Glomerular visceral epithelial cell (primary cell): Measurements from ENCODE around the gene LAMTOR4.

Experiments used
- DNase-seq: peaks from one replicate; pipeline ENCODE4 v3.0.0-alpha.2; 2016; ENCODE audit errors: extremely low spot score

Gene LAMTOR4

GRCh38 chr7:100153708-100154535 lies 5.2 kb downstream of the LAMTOR4 start:
- DNase-seq: no peak

GRCh38 chr7:100154651-100155491 lies 6.2 kb downstream of the LAMTOR4 start:
- no peak for DNase-seq

- DNase-seq: no peak
These were observed 7.0 kb downstream of the LAMTOR4 start for GRCh38 chr7:100155553-100156317.

GRCh38 chr7:100156331-100157068 lies 7.8 kb downstream of the LAMTOR4 start:
- DNase-seq: no peak

DNA sequence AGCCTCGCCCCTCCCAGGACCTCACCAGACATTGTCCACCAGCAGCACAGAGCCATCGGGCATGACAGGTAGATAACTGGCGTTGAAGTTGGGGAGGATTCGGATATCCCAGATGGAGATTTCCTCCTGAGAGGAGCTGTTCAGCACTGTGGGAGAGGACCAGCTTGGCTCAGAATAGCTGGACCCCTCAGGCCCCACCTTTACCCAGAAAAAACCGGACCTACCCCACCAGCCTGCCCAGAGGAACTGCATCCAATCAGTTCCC lies 8.3 kb downstream of the LAMTOR4 start:
- DNase-seq: no peak

DNA sequence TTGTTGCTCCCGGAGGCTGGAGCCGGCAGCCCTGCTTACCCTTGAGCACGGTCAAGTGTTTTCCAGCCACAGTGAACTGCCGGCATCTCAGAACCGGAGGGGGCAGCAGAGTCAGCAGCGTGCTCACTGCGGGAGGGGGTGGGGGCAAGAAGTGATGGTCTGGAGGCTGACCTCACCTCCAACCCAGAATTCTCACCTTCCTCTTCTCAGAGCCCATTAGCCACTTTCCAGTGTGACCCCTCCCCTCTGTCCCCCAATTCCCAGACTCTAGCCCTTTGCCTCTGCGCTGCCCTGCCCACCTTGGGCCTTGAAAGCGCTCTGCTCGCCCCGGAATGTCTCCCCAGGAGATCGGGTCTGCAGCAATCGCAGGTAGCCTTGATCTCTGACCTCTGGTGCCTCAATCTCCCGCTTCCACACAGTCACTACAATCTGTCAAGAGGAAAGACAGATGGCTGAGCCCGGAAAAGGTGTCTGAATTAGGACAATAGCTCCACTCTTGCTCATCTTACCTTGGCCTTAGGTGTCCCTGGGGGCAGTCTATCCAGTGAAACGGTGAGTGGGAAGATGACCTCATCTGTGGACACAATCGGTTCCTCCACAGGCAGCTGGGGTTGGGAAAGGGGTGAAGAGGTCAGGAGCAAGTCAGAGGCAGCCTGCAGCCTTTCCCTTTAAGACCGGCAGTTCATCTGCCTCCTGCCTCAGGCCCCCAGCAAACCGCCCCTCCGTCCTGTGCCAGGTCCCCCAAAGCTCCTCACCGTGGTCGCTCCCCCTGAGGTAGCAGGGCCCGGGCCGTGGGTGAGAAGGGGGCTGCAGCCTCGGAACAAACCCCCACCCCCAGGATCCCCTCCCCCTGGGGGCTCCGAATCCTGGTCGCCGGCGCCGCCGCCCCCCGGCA lies 8.9 kb downstream of the LAMTOR4 start:
- peak; percentile 66 for DNase-seq

DNA sequence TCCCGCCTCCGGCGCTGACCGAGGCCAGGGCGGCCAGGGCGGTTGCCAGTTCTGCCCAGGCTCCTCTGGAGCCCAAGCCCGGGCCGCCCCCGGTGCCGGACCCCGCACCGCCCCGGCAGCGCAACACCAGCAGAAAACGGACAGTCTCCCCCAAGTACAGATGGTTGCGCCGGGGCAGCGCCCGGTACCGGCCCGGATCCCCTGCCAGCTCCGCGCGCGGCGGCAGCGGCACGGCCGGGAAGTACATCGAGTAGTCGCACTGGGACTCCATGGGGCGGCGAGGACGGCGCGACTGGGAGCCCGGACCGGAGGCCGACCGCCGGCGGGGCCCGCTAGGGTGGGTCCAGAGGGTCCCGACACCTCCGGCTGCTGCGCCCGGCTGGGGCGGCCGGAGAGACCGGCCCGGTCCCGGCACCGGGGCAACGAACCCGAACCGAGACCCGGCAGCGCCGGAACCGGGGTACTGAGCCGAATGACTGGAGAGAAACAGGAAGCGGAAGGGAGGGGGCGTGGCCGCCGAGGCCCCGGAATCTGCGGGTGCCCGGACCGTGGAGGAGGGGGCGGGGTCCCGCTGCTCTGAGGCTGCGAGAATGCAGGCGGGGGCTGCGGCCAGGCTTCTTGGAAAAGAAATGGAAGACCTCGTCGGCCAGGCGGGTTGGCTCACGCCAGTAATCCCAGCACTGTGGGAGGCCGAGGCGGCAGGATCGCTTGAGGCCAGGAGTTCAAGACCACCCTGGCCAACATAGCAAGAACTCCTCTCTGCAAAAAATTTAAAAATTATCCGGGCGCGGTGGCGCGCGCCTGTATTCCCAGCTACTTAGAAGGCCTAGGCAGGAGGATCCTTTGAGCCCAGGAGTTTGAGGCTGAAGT lies 9.7 kb downstream of the LAMTOR4 start, which contains the start of gene TRAPPC14:
TSS of gene TRAPPC14 (minus strand) at position 495 of the 870 bp plus-strand sequence. CDS start at position 271, 224 bp downstream.
- peak; percentile 84 for DNase-seq

GRCh38 chr7:100159099-100159623 lies 10.4 kb downstream of the LAMTOR4 start:
- DNase-seq: no peak

- DNase-seq: no peak
These were observed 11.3 kb downstream of the LAMTOR4 start for GRCh38 chr7:100160067-100160466.

GRCh38 chr7:100163006-100163531 lies 14.4 kb downstream of the LAMTOR4 start:
- DNase-seq: no peak

GRCh38 chr7:100163871-100164270 lies 15.2 kb downstream of the LAMTOR4 start:
- DNase-seq: no peak

GRCh38 chr7:100166317-100166940 lies 17.7 kb downstream of the LAMTOR4 start:
- no peak for DNase-seq

DNA sequence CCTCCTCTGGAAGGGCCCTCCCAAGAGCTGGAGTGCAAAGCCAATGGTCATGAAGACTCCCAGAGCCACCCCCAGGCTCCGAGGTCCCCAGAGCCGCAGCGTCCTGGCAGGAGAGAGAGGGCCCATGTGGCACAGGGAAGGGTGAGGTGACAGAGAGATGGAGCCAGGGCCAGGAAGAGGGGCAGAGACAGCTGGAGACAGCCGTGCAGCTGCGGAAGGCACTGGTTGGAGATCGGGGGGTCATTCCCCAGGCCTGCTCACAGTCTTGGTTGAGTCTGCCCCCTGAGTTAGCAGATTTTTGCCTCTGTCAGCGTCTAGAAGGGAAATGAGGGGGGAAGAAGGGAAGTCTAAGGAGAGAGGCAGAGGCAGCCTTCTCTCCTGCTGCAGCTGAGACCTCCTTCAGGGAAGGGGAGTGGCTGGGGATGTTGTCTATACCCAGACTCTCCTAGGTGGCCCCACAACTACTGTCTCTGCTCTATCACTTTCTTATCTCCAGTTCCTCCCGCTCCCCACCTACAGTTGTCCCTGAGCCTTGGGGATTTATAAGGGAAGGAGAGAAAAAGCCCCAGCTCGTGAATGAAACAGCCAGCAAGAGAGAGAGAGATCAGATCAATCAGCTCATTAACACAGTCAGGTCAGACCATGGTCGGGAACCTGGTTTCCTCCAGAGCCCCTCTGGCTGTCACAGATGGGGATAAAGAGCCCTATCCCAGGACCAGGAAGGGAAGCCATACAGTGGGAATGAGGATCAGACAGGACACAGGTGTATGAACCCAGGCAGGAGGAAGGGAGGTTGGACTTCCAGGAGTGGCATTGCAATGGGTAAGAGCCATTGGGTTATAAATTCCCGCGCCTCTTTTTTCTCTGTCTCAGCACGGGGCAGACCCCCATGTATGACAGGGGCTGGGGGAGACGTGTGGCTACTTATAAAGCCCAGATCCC lies 18.5 kb downstream of the LAMTOR4 start:
- DNase-seq: no peak

DNA sequence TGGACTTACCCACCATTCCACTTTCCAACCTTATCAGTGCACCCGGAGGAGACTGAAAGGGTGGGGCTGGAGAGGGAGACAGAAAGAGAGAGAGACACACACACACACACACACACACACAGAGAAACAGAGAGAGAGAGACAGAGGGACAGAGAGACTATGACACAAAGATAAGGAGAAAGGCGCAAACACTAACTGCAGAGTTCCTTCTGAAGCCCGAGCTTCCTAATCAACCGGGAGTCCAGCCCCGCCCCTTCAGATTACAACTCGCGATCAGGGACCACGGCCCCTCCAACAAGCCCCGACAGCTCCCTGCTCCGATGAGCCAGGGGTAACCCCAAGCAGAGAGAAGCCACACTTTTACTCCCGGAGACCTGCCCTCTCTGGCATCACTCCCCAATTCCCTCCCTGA lies 19.2 kb downstream of the LAMTOR4 start:
- no peak for DNase-seq

DNA sequence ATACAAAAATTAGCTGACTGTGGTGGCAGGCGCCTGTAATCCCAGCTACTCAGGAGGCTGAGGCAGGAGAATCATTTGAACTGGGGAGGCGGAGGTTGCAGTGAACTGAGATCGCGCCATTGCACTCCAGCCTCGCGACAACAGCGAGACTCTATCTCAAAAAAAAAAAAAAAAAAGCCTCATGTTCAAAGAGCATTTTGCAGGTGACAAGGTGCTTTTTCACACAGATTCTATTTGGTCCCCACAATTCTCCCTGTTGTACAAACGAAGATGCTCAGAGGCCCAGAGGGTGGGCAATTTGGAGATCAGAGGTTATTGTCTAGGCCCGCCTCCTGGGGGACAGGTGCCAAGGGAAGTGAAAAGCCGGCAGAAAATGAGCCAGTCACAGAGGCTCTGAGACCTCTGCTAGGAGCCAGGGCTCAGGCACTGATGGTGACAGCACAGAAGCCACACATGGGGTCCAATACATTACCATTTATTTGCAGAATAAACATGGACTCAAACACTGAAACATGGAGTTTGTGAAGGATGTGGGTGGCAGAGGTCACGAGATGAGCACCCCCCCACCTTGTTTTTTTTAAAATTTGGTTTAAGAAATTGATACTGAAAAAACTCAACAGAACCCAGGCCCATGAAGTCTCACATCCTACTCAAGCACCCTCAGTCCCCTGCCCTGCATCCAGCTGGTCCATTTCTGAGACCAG lies 20.6 kb downstream of the LAMTOR4 start:
- DNase-seq: no peak

DNA sequence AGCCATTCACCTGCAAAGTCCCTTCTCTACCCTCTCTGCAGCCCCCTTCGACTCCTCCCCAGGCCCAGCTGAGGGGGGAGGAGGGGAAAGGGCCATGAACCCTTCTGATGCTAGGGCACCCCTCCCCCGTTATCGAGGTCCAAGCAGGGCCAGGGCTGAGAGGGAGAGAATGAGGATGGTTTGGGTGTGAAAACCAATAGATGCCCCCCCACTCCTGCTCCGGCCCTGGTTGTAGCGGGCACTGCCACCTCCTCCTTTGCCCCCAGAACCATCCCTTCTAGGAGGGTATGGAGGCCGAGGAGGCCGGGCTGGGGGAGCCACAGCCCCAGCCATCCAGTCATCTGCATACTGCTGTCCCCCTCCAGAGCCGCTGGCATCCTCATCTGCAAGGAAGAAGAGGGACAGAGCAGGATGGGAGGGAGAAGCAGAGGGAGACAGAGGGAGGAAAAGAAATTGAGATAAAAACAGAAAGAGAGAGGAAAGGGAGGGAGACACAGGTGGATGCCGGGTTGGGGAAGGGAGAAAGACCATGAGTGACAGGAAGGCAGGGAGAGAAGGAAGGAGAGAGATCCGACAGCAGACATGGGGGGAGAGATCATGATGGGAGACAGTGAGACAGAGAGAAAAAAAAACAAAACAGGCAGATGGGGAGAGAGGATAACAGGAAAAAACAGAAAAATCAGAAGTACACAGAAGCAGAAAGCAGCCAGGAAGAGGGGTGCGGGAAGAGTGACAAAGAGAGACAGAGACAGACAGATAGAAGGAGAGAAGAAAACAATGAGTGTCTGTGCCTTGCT lies 21.6 kb downstream of the LAMTOR4 start:
- no peak for DNase-seq
